Neural progenitor cell (in vitro differentiated cells): ENCODE results near the gene IRAK1. TPM values are rescaled to one million over a fixed set of nuclear protein-coding genes. Genes with fewer than 3 reads are reported as not detected.

Experiments
- DNase-seq: peaks from one replicate; pipeline ENCODE4 v3.0.0-alpha.2; 2016; ENCODE audit warnings: low spot score
- H2AFZ ChIP-seq: fragments of 200-600 bp; sonication (generic); replicated peaks from 2 replicates; pipeline ENCODE4 v1.6.1; 2016; ENCODE audit warnings: antibody characterized with exemption
- H3F3A ChIP-seq: fragments of 200-600 bp; sonication (generic); 2 replicates; pipeline ENCODE4 v1.6.1; 2016; ENCODE audit warnings: antibody characterized with exemption, low read depth
- H3K27ac ChIP-seq: fragments of 200-600 bp; sonication (generic); 2 replicates; pipeline ENCODE4 v1.5.1; 2016; ENCODE audit warnings: mild to moderate bottlenecking
- H3K27me3 ChIP-seq: fragments of 200-600 bp; sonication (generic); 2 replicates; pipeline ENCODE4 v1.6.1; 2016; ENCODE audit warnings: mild to moderate bottlenecking, moderate library complexity
- H3K36me3 ChIP-seq: fragments of 200-600 bp; sonication (generic); 2 replicates; pipeline ENCODE4 v1.5.1; 2016
- H3K4me1 ChIP-seq: fragments of 200-600 bp; sonication (generic); 2 replicates; pipeline ENCODE4 v1.6.1; 2016; ENCODE audit warnings: mixed run types
- H3K4me2 ChIP-seq: fragments of 200-600 bp; sonication (generic); 2 replicates; pipeline ENCODE4 v1.6.1; 2016
- H3K4me3 ChIP-seq: fragments of 200-600 bp; sonication (generic); 2 replicates; pipeline ENCODE4 v1.5.1; 2016
- H3K79me2 ChIP-seq: fragments of 200-600 bp; sonication (generic); 2 replicates; pipeline ENCODE4 v1.6.1; 2016; ENCODE audit warnings: low read depth
- H3K9ac ChIP-seq: fragments of 200-600 bp; sonication (generic); 2 replicates; pipeline ENCODE4 v1.6.1; 2016
- H3K9me3 ChIP-seq: fragments of 200-600 bp; sonication (generic); 2 replicates; pipeline ENCODE4 v1.5.1; 2016; ENCODE audit warnings: low read depth
- H4K20me1 ChIP-seq: fragments of 200-600 bp; sonication (generic); 2 replicates; pipeline ENCODE4 v1.6.1; 2016; ENCODE audit warnings: low read depth
- H3K27ac Mint-ChIP-seq: 3 replicates; pipeline ENCODE4 v1.8.0; 2021; ENCODE audit warnings: mixed read lengths
- H3K27me3 Mint-ChIP-seq: 2 replicates; pipeline ENCODE4 v1.8.0; 2022; ENCODE audit warnings: low read depth, mild to moderate bottlenecking, inconsistent platforms, moderate library complexity, mixed read lengths; ENCODE audit not compliant: insufficient read depth
- H3K36me3 Mint-ChIP-seq: 3 replicates; pipeline ENCODE4 v1.8.0; 2021; ENCODE audit warnings: mixed read lengths
- H3K4me1 Mint-ChIP-seq: 3 replicates; pipeline ENCODE4 v1.8.0; 2021; ENCODE audit warnings: mixed read lengths
- H3K4me3 Mint-ChIP-seq: 3 replicates; pipeline ENCODE4 v1.8.0; 2021; ENCODE audit warnings: mild to moderate bottlenecking, moderate library complexity, mixed read lengths
- H3K9me3 Mint-ChIP-seq: 3 replicates; pipeline ENCODE4 v1.8.0; 2020; ENCODE audit warnings: mixed read lengths
- CTCF ChIP-seq: fragments of 200-600 bp; sonication (generic); IDR thresholded peaks from 2 replicates; pipeline ENCODE4 v1.5.1; 2017; ENCODE audit warnings: antibody characterized with exemption, mild to moderate bottlenecking
- EZH2 ChIP-seq: fragments of 200-600 bp; sonication (generic); IDR thresholded peaks from 2 replicates; pipeline ENCODE4 v1.6.1; 2017; ENCODE audit warnings: antibody characterized with exemption, mild to moderate bottlenecking, moderate library complexity
- EZH2phosphoT487 ChIP-seq: fragments of 200-600 bp; sonication (generic); IDR thresholded peaks from 2 replicates; pipeline ENCODE4 v1.6.1; 2017; ENCODE audit warnings: antibody characterized with exemption
- total RNA-seq: library from RNA; depleted of rRNA; stranded (reverse); fragments of >200 nt; gene quantifications from 2 replicates; pipeline ENCODE4 v1.2.3, GENCODE V29; 2015; ENCODE audit warnings: low replicate concordance

IRAK1 gene
- total RNA-seq, result 6.8 and 13.6 TPM in 2 replicates

GRCh38 chrX:154019633-154020528 lies at the start of gene IRAK1:
TSS of gene IRAK1 (minus strand) at chrX:154019902. CDS start at chrX:154019812, 90 bp downstream.
- peak within 1 kb of the TSS; percentile 83 for H3K27ac Mint-ChIP-seq
- no peaks in the 10 kb centered on the region for H3K4me1 ChIP-seq
- H3K4me3 Mint-ChIP-seq, result peak within 1 kb of the TSS; percentile 83
- H3K36me3 ChIP-seq, result no peaks in the 10 kb centered on the region
- H3K79me2 ChIP-seq, result no peaks in the 10 kb centered on the region
- H3K27ac ChIP-seq, result no peak within 1 kb of the TSS
- H3K4me2 ChIP-seq, result peak within 1 kb of the TSS; percentile 38
- peaks cover 3% of the 10 kb centered on the region for H3K36me3 Mint-ChIP-seq
- H3K4me1 Mint-ChIP-seq, result peaks cover 23% of the 10 kb centered on the region
- no peak within 1 kb of the TSS for H2AFZ ChIP-seq
- H3K9me3 ChIP-seq, result no peaks in the 10 kb centered on the region
- H3K27me3 ChIP-seq, result no peaks in the 10 kb centered on the region
- peak within 1 kb of the TSS; percentile 37 for H3K4me3 ChIP-seq
- no peak for TF ChIP-seq EZH2phosphoT487
- TF ChIP-seq EZH2, result no peak
- TF ChIP-seq CTCF, result no peak
- DNase-seq, result peak; percentile 70
- H3K27me3 Mint-ChIP-seq, result no peaks in the 10 kb centered on the region
- H3K9me3 Mint-ChIP-seq, result peaks cover 17% of the 10 kb centered on the region
- H3K9ac ChIP-seq, result no peak within 1 kb of the TSS
- H4K20me1 ChIP-seq, result no peaks in the 10 kb centered on the region
- H3F3A ChIP-seq, result no peaks in the 10 kb centered on the region

GRCh38 chrX:154068560-154068959 lies 48.9 kb upstream of the IRAK1 start:
- Histone ChIP-seq H2AFZ (no peak overlapping the region), H4K20me1 (peaks cover 58% of the 10 kb centered on the region), H3K9me3 (no peaks in the 10 kb centered on the region), H3K4me1 (no peaks in the 10 kb centered on the region), H3K4me2 (no peak overlapping the region), H3K27me3 (no peaks in the 10 kb centered on the region), H3F3A (no peaks in the 10 kb centered on the region), H3K36me3 (no peaks in the 10 kb centered on the region), H3K79me2 (peaks cover 90% of the 10 kb centered on the region), H3K27ac (no peak overlapping the region), H3K4me3 (no peak overlapping the region), H3K9ac (no peak overlapping the region)
- no peak overlapping the region for H3K27ac Mint-ChIP-seq
- TF ChIP-seq EZH2phosphoT487, result no peak
- no peak for TF ChIP-seq CTCF
- no peak for TF ChIP-seq EZH2
- H3K27me3 Mint-ChIP-seq, result peaks cover 2% of the 10 kb centered on the region
- peaks cover 11% of the 10 kb centered on the region for H3K9me3 Mint-ChIP-seq
- peaks cover 4% of the 10 kb centered on the region for H3K4me1 Mint-ChIP-seq
- H3K36me3 Mint-ChIP-seq, result peaks cover 8% of the 10 kb centered on the region
- no peak overlapping the region for H3K4me3 Mint-ChIP-seq
- DNase-seq, result no peak

GRCh38 chrX:154064637-154065435 lies 45.1 kb upstream of the IRAK1 start:
- no peaks in the 10 kb centered on the region for H3K4me1 ChIP-seq
- no peak overlapping the region for H3K4me3 ChIP-seq
- TF ChIP-seq CTCF, result no peak
- TF ChIP-seq EZH2, result no peak
- no peak for TF ChIP-seq EZH2phosphoT487
- DNase-seq, result no peak
- Mint-ChIP-seq H3K4me3 (no peak overlapping the region), H3K27me3 (no peaks in the 10 kb centered on the region), H3K27ac (no peak overlapping the region), H3K4me1 (peaks cover 15% of the 10 kb centered on the region), H3K9me3 (peaks cover 13% of the 10 kb centered on the region), H3K36me3 (peaks cover 4% of the 10 kb centered on the region)
- peaks cover 72% of the 10 kb centered on the region for H4K20me1 ChIP-seq
- H3K36me3 ChIP-seq, result no peaks in the 10 kb centered on the region
- H2AFZ ChIP-seq, result no peak overlapping the region
- H3K79me2 ChIP-seq, result peaks cover 90% of the 10 kb centered on the region
- H3F3A ChIP-seq, result no peaks in the 10 kb centered on the region
- H3K27me3 ChIP-seq, result no peaks in the 10 kb centered on the region
- no peaks in the 10 kb centered on the region for H3K9me3 ChIP-seq
- H3K27ac ChIP-seq, result no peak overlapping the region
- no peak overlapping the region for H3K4me2 ChIP-seq
- no peak overlapping the region for H3K9ac ChIP-seq
